Endometrium (tissue), 2 donors: ENCODE measurements around the gene KRTAP10-6.
"Not testable (repeated sequence)": the region's sequence is repeated elsewhere in the genome, so short reads cannot be mapped to it uniquely, and the experiment has no call there.

Source experiments
- FAIRE-seq: peaks from 2 replicates; lab custom pipeline; 2012; peaks lifted over from hg19 to GRCh38; lab: Jason Lieb, UNC
- donor health status: control.
- donor health status: control.

Gene KRTAP10-6

DNA sequence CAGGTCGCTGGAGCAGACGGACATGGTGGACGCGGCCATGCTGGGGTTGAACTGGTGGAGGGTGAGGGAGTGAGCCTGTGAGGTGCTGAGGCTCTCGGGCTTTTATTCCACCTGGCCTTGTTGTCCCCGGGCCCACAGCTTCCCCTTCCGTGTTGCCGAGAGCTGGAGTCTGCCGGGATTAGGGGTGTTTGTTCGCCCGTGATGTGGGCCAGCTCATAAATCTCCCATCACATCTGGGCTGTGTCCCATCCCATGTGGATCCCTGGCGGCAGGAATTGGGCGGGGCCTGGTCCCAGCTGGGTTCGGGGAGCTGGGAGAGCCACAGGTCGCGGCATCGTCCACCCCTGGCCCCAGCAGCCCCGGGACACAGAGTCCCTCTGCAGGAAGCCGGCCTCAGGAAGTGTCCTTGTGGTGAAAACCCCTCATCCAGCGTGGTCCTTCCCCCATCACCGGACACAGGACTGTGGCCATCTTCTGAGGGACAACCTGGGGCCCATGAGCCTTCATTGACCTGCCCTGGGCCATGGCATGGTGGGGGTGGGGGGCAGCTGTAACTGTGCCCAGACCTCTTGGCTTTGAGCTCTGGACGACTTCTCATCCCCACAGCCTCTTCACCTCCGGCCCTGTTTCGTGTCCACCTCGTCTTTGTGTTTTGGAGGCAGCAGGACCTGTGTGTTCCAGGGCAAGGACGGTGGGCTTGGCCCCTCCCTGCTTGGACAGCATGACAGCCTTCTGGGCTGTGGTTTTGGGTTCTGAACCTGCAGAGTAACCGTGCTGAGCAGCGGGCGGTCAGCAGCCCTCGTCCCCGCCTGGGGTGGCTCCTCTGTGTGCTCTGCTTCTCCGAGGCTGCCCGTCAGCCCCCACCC, at the start of gene KRTAP10-6:
Gene KRTAP10-6 (minus strand): TSS at position 60 of the 866 bp plus-strand sequence. CDS start 21 bp downstream, at position 39.
- no peak for FAIRE-seq

GRCh38 chr21:44640761-44641160, 48.5 kb upstream of the KRTAP10-6 start:
- no peak for FAIRE-seq

- no peak for FAIRE-seq
These were observed 47.0 kb upstream of the KRTAP10-6 start for GRCh38 chr21:44639331-44639655.

DNA sequence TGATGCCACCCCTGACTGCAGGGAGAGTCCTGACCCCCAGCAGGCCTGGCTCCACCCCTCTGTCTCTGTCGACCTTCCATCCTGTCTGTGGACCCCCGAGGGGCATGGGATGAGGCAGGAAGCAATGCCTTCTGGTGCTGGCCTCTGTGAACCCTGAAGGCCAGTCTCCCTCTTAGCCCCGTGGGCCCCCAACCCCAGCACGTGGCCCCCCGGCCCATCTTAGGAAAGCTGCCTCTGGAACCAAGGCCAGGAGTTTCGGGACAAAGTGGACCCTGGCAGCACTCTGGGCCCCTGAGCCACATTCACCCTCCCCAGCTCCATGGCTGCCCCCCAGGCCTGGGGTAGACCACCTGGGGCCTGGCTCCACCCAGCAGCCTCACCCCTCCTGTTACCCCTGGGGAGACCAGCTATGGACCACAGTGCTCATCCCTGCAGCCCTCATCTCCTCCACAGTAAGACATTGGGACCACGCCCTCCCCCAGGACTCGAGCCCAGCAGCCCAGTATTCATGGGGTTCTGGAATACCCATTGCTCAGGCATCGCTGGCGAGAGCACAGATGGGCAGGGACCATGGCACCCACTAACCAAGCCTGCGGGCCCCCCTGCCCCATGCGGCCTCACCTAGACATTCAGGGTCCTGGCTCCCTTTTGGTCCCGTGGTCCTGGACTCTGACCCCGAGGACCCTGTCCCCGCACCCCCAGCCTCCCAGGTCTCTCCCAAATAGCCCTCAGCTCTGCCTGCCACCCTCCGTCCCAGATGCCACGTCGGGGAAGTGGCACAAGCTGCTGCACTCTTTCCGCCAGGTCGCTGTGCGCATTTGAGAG, 46.4 kb upstream of the KRTAP10-6 start:
- FAIRE-seq = not testable (repeated sequence)

DNA sequence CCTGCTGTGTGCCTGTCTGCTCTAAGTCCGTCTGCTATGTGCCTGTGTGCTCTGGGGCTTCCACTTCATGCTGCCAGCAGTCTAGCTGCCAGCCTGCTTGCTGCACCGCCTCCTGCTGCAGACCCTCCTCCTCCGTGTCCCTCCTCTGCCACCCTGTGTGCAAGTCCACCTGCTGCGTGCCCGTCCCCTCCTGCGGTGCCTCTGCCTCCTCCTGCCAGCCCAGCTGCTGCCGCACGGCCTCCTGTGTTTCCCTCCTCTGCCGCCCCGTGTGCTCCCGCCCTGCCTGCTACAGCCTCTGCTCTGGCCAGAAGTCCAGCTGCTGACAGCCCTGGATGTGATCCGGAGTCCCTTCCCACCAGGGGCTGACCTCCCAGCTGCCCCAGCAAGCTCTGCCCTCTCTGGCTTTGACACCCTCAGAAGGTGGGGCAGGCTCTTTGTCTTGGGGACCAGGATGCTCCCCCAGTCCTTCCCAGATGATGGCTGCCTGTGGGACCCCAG, 45.6 kb upstream of the KRTAP10-6 start:
- FAIRE-seq = not testable (repeated sequence)

- no peak for FAIRE-seq
These were observed 44.9 kb upstream of the KRTAP10-6 start, which contains the start of gene KRTAP10-10 for GRCh38 chr21:44637018-44637850. Gene KRTAP10-10, plus strand, starts transcription at chr21:44637356. Its CDS starts 62 bp downstream, at chr21:44637418.

DNA sequence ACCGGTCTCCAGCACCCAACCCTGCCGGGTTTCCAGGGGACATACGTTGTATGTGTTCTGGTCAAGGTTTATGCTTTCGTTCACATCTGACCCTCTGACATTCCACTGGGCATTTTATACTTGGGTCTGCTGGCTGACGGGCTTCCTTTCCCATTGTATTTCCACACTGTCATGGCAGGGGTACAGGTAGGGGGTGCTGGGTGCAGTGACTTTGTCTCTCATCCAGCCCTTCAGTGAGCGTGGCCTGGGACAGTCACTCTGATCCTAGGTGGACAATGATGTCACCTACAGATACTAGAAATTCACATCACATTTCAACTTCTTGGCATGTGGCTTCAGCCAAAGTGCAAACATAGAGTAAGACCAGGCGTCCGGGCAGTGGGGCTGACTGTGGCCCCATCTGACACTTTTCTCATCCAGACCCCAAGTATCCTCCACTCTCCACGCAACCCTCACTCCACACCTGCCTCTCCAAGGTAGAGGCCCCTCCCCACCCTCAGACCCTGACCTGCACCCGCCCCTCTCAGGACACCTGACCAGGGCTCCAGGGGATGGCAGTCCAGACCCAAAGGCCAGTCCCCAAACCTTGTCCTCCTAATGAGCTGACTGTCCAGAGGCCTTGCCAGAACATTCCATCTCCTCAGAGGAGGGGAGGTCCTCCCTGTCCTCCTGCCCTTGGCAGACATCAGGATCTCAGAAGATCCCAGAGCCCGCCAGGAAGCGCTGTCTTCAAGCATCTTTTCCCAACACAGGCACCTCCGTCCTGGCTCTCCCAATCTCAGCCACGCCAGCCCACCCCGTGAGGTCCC, 44.1 kb upstream of the KRTAP10-6 start:
- FAIRE-seq = no peak

- no peak for FAIRE-seq
These were observed 39.8 kb upstream of the KRTAP10-6 start for GRCh38 chr21:44632067-44632466.

- FAIRE-seq = no peak
These were observed 38.1 kb upstream of the KRTAP10-6 start for GRCh38 chr21:44630440-44630839.

DNA sequence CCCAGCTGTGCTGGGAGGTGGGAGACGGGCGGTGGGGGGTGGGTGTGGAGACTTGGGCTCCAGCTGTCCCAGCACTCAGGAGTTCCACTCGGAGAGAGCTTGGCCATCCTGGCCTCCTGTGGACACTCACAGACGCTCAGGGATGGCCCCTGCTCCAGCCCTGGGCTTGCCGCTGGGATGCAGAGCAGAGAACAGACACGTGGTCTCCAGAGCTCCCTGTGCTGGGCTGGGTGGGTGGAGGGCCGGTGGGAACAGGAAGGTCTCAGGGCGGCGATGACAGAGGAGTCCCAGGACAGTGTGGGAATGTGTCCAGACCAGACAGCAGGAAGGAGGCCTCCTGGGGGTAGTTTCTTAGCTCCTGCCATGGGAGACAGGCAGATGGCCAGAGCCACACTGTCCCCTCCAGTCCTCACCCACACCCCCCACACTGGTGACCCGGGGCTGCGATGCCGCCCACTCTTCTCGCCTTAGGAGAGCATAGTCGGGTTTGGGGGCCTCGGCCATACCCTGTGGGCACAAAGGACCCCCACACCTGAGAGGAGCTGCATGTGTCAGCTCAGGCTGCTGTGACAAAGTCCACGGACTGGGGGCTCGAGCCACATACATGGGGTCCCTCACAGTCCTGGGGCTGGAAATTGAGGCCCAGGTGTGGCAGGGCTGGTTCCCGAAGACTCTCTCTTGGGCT, 36.5 kb upstream of the KRTAP10-6 start:
- no peak for FAIRE-seq

DNA sequence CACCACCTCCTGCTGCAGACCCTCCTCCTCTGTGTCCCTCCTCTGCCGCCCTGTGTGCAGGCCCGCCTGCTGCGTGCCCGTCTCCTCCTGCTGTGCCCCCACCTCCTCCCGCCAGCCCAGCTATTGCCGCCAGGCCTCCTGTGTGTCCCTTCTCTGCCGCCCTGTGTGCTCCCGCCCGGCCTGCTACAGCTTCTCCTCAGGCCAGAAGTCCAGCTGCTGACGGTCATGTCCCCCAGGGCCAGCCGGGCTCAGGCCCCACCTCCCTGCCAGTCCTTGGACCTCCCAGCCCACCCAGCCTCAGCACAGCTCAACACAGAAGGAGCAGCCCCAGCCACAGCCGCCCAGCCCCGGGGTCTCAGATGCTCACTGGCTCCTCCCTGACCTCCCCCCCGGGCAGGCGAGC, 35.5 kb upstream of the KRTAP10-6 start:
- FAIRE-seq = not testable (repeated sequence)

GRCh38 chr21:44627181-44627822, 35.0 kb upstream of the KRTAP10-6 start:
- not testable (repeated sequence) for FAIRE-seq

DNA sequence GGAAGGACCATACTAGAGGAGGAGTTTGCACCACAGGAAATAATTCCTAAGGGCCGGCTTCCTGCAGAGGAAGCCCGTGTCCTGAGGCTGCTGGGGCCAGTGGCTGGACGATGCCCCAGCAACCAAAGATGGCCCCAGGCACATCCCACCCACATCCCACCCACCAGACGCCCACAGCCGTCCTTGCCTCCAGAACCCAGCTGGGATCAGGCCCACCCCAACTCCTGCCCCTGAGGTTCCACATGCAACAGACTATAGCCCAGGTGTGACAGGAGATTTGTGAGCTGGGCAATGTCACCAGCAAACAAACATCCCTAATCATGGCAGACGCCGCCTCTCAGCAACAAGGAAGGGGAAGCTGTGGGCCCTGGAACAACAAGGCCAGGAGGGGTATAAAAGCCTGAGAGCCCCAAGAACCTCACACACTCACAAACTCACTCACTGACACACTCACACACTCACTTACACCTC, 34.4 kb upstream of the KRTAP10-6 start, which contains the start of gene KRTAP10-9:
Gene KRTAP10-9 (plus strand): TSS at position 421 of the 471 bp plus-strand sequence. CDS start 79 bp downstream, outside the sequence.
- no peak for FAIRE-seq

- no peak for FAIRE-seq
These were observed 34.0 kb upstream of the KRTAP10-6 start for GRCh38 chr21:44626262-44626661.

DNA sequence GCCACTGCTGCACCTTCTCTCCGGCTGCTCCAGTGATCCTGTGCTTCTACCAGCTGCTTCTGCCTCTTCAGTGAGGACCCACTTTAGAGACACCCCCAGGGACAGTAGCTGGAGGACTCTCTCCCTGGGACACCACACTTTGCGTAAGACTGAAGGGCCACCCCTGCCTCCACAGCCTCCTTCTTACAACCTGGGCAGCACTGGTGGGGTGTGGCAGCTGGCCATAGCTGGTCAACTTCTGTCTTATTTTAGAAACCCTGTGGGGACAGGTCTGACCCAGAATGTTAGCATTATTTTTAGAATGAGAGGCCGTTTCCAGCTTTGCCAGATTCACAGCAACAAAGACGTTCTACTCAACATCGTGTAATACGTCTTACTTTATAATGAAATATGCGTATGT, 33.5 kb upstream of the KRTAP10-6 start:
- FAIRE-seq = no peak

DNA sequence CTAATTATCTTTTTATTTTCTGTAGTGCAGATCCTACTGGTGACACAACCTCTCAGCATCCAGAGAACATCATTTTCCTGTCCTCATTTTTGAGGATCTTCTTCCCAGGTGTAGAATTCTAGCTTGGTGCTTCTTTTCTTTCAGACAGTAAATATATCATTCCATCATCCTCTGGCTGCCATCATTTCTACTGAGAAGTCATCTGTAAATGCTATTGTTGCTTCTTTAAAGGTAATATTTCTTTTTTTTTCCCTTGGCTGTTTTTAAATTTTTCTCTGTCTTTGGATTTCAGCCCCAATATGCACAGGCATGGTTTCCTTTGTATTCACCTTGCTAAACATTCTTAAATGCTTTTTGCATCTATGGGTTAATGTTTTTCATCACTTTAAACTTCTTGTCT, 31.3 kb upstream of the KRTAP10-6 start:
- FAIRE-seq = no peak

- FAIRE-seq = no peak
These were observed 27.6 kb upstream of the KRTAP10-6 start for GRCh38 chr21:44619886-44620285.

DNA sequence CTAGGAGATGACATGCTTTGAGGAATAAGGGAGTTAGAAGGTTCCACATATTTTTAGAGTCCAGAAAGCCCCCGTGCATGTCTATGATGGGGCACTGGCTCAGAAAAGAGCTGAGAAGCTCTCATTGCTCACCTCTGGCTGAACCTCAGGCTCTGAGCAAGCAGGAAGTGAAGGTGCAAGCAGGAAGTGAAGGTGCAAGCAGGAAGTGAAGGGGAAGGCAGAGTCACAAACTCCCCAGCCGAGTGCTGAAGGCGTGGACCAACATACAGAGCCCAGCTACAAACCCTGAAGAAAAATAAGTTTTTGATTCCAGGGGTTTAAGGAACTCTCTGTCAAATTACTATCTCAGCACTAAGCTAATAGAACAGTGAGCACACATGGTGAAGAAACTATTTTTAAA, 26.6 kb upstream of the KRTAP10-6 start:
- FAIRE-seq = no peak

DNA sequence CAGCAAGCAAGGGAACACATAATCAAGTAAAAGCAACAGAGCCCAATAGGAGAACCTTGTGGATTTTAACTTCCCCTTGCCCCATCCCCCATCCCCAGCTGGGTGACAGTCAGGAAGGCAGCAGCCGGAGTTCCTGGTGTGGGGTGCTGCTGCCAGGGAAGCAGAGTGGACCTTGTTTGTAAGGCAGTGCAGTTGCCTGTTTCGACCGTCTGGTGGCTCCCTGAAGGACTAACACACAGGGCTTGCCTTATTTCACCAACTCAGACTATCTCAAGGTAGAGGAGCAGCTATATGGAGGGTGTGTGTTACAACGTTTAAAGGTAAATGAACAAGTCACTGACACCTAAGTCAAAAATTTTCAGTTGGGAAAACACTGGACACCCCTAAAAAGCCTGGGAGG, 26.2 kb upstream of the KRTAP10-6 start:
- FAIRE-seq = no peak

DNA sequence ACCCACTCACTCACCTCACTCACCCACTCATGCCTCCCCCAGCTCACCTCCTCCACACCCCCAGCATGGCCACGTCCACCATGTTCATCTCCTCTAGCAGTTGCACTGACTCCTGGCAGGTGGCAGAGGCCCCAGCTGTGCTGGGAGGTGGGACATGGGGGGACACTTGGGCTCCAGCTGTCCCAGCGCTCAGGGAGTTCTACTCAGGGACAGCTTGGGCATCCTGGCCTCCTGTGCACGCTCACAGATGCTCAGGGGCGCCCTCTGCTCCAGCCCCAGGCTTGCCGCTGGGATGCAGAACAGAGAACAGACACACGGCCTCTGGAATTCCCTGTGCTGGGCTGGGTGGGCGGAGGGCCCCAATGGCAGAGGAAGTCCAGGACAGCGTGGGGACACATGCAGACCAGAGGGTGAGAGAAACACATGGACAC, 24.8 kb upstream of the KRTAP10-6 start:
- FAIRE-seq = no peak
